Fibroblast of lung (primary cell): ENCODE measurements around the gene PIP5K1C.

Source experiments
- CTCF ChIP-seq, 2 donors: IDR thresholded peaks in 1 of 2; conservative IDR thresholded peaks in 1 of 2; 1 replicate in 1 of 2; 2 replicates in 1 of 2; pipeline ENCODE4 v1.5.1; 2011 to 2012; ENCODE audit warnings: low read length in 2 of 2, control low read depth in 1 of 2, inconsistent platforms in 1 of 2, low read depth in 1 of 2, mild to moderate bottlenecking in 1 of 2
- EZH2 ChIP-seq: IDR thresholded peaks from 2 replicates; pipeline ENCODE4 v1.5.1; 2012; ENCODE audit warnings: low read length, control low read depth, mild to moderate bottlenecking; ENCODE audit errors: missing control alignments

DNA sequence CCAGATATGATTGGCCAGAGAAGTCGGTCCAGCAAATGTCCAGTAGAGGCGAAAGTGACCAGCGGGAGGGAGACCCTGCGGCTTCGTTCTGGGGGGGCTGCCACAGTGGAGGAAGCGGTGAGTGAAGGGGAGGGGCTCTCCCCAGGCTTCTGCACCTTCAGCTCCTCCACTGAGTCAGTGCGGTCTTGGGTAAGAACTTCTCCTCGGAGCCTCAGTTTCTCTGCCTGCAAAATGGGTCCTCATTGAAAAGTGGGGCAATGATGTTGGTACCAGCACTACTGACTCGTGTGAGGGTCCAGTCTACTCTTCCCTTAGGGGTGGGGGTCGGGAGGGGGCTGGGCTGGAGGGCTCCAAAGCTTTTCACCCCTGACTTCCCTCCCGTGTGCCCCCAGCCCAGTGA, 110.8 kb downstream of the PIP5K1C start:
- TF ChIP-seq CTCF (conservative IDR thresholded peaks at IDR 0.05 in 1 of 2, IDR thresholded peaks at IDR 0.05 in 1 of 2; ENCODE audit: low read depth in 1 of 2, low read length in 2 of 2) (no peak), EZH2 (no peak)
